ENCODE measurements around the gene ANXA6. TPM values are rescaled to one million over a fixed set of nuclear protein-coding genes. Genes with fewer than 3 reads are reported as not detected.

ANXA6 gene
- 292 and 376 TPM in 2 replicates for total RNA-seq

DNA sequence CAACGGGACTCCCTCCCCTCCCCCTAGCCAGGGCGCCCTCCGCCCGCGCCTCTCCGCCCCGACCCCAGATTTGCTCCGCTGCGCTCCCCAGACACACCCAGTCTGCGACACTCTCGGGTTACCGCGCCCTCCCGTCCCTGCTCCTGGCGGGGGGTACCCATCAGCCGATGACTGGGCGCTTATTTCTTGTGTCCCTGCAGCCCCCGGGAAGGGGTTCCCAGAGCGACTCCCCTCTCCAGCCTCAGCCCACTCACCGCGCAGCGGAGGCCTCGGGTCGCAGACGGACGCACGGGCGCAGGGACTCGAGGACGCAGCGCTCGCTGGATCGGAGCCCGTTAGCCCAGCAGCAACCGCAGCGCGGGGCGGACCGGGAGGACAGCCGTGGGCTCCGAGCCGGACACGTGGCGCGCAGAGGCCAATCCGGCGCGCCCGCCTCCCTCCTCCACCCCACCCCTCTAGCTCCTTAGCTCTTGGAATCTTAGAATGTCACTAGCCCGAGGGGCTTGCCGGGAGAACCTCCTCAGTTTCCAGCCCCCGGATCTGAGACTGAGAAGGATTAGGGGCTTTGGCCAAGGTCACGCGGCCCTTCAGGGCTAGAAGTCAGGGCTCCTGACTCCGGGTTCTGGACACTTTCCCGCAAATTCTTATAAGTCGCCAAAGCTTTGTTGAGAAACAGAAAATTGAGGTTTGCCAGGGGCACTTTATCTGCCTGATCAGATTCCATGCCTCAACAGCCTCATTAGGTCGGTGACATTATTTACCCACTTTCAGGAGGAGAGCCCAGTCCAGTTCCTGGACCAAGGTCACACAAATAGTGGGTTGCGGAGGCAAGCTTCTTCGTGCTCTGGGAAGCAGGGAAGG, at the start of gene ANXA6:
Gene ANXA6 (minus strand): TSS at position 354 of the 861 bp plus-strand sequence. CDS start 9,878 bp downstream, outside the sequence.

DNA sequence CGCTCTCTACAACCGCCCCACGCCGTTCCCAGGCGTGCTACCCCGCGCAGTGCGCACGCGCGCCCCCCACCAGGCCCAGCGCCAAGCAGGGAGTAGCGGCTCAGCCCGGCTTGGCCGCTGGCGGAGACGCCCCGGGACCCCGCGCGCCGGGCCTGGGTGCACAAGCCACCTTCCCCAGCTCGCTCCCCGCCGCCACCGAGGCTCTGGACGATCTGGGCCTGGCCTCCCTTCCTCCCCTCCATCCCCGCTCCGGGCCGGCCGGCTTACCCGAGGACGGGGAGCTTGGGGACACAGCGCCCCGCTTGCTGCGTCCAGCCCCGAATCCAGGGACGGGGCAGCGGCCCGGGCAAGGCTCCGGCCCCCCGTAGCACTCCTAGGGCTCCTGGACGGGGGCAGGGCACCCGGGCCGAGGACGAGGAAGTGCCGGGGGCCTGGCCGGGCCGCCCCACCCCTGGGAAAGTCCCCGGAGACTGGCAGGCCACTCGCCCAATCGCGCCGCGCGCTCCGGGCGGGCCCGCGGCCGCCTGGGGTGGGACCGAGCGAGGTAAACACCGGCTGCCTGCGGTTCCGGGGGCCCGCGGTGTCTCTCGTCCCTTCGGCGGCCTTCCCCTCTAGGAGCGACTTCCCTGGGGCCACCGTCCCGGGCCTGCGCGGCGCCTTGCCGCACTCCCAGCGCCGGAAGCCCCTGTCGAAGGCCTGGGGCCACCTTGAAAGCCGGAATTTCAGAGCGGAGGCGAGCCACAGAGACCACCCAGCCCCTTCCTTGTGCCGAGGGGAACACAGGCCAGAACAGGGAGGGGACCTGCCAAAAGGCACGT, 76.8 kb downstream of the ANXA6 start, which contains the start of gene TNIP1:
Gene TNIP1 (minus strand): TSS at position 422 of the 818 bp plus-strand sequence. CDS start 15,939 bp downstream, outside the sequence.

Other genes with a start within 250 kb of the ANXA6 start
- 2.3 and 2.6 TPM in 2 replicates for gene GPX3, start 137.2 kb downstream of the ANXA6 start, total RNA-seq
- gene TNIP1, start 76.7 kb downstream of the ANXA6 start, total RNA-seq: 59.8 and 67.8 TPM in 2 replicates
- 2.6 and 4.6 TPM in 2 replicates for gene CCDC69, start 66.3 kb upstream of the ANXA6 start, total RNA-seq
- gene GM2A, start 95.4 kb upstream of the ANXA6 start, total RNA-seq: 8.8 and 11.4 TPM in 2 replicates
- gene SLC36A3, start 146.0 kb upstream of the ANXA6 start, total RNA-seq: not detected in 2 replicates
- not detected in 2 replicates for gene SLC36A2, start 189.8 kb upstream of the ANXA6 start, total RNA-seq

Data from epithelial cell of umbilical artery (primary cell).